Gastrocnemius medialis (tissue), 4 donors: ENCODE measurements around the gene FIZ1.

ENCODE experiments used
- POLR2A ChIP-seq, 2 donors: fragments of 450-650 bp; IDR thresholded peaks; one replicate each; pipeline ENCODE4 v1.6.1; 2017; ENCODE audit warnings: antibody characterized with exemption in 2 of 2, mild to moderate bottlenecking in 2 of 2, moderate library complexity in 2 of 2
- TF ChIP-seq, protein P1 (sequence below), 5 experiments: fragments of 450-650 bp in 3 of 5; fragments of 200-600 bp in 2 of 5; sonication (generic) in 2 of 5; IDR thresholded peaks in 4 of 5; conservative IDR thresholded peaks in 1 of 5; 1 replicate in 4 of 5; 2 replicates in 1 of 5; pipeline ENCODE4 v1.5.1; 2016 to 2019; ENCODE audit warnings: antibody characterized with exemption in 5 of 5, mild to moderate bottlenecking in 3 of 5, moderate library complexity in 3 of 5

DNA sequence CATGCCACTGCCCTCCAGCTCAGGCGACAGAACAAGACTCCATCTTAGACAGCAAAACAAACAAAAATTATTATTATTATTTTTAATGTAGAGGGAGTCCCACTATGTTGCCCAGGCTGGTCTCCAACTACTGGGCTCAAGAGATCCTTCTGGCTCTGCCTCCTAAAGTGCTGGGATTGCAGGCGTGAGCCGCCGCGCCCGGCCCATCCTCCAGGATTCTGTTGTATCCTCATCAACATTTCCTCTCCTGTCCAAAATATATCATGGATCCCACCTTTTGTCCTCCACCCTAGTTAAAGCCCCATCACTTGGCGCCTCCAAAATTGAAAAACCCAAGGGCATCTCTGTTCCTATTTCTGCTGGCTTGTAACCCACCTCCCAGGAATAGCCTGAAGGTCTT, 23.8 kb upstream of the FIZ1 start:
- TF ChIP-seq, protein P1, sequence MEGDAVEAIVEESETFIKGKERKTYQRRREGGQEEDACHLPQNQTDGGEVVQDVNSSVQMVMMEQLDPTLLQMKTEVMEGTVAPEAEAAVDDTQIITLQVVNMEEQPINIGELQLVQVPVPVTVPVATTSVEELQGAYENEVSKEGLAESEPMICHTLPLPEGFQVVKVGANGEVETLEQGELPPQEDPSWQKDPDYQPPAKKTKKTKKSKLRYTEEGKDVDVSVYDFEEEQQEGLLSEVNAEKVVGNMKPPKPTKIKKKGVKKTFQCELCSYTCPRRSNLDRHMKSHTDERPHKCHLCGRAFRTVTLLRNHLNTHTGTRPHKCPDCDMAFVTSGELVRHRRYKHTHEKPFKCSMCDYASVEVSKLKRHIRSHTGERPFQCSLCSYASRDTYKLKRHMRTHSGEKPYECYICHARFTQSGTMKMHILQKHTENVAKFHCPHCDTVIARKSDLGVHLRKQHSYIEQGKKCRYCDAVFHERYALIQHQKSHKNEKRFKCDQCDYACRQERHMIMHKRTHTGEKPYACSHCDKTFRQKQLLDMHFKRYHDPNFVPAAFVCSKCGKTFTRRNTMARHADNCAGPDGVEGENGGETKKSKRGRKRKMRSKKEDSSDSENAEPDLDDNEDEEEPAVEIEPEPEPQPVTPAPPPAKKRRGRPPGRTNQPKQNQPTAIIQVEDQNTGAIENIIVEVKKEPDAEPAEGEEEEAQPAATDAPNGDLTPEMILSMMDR (IDR thresholded peaks at IDR 0.05 in 4 of 5, conservative IDR thresholded peaks at IDR 0.05 in 1 of 5), result no peak
- no peak for TF ChIP-seq POLR2A (IDR thresholded peaks at IDR 0.05)
